ENCODE measurements around the gene S100A6.
"Not testable (repeated sequence)": the region's sequence is repeated elsewhere in the genome, so short reads cannot be mapped to it uniquely, and the experiment has no call there.

Gene S100A6

GRCh38 chr1:153520818-153521476 is 14.8 kb downstream of the S100A6 start:
- Histone ChIP-seq H3K9me3 (ENCODE audit: control insufficient read depth, low read length) (no peaks in the 10 kb centered on the region), H3K4me3 (ENCODE audit: low read depth, low read length) (no peak overlapping the region), H3K9ac (no peak overlapping the region), H3K4me2 (ENCODE audit: low read length) (no peak overlapping the region), H3K79me2 (no peaks in the 10 kb centered on the region), H2AFZ (no peak overlapping the region), H3K4me1 (no peaks in the 10 kb centered on the region), H3K27ac (no peak overlapping the region), H3K27me3 (ENCODE audit: control insufficient read depth, insufficient read depth, low read length) (no peaks in the 10 kb centered on the region), H3K36me3 (ENCODE audit: control insufficient read depth, insufficient read depth, low read length) (no peaks in the 10 kb centered on the region)
- no peak for TF ChIP-seq CTCF (IDR thresholded peaks at IDR 0.05)

- not testable (repeated sequence) for H3K27ac ChIP-seq; H3K36me3 ChIP-seq (ENCODE audit: control insufficient read depth, insufficient read depth, low read length); H3K9ac ChIP-seq; H3K79me2 ChIP-seq; H2AFZ ChIP-seq; H3K4me1 ChIP-seq; H3K9me3 ChIP-seq (ENCODE audit: control insufficient read depth, low read length); H3K27me3 ChIP-seq (ENCODE audit: control insufficient read depth, insufficient read depth, low read length); H3K4me2 ChIP-seq (ENCODE audit: low read length); H3K4me3 ChIP-seq (ENCODE audit: low read depth, low read length)
Observed at GRCh38 chr1:153520137-153520691, 15.6 kb downstream of the S100A6 start.

GRCh38 chr1:153519242-153519641 is 16.5 kb downstream of the S100A6 start:
- Histone ChIP-seq H3K4me3 (ENCODE audit: low read depth, low read length) (no peak overlapping the region), H3K79me2 (no peaks in the 10 kb centered on the region), H3K9ac (no peak overlapping the region), H3K4me2 (ENCODE audit: low read length) (no peak overlapping the region), H3K27ac (no peak overlapping the region), H3K9me3 (ENCODE audit: control insufficient read depth, low read length) (no peaks in the 10 kb centered on the region), H3K27me3 (ENCODE audit: control insufficient read depth, insufficient read depth, low read length) (no peaks in the 10 kb centered on the region), H3K36me3 (ENCODE audit: control insufficient read depth, insufficient read depth, low read length) (no peaks in the 10 kb centered on the region), H2AFZ (no peak overlapping the region), H3K4me1 (no peaks in the 10 kb centered on the region)
- no peak for TF ChIP-seq CTCF (IDR thresholded peaks at IDR 0.05)

- Histone ChIP-seq H3K4me1 (no peaks in the 10 kb centered on the region), H3K27me3 (ENCODE audit: control insufficient read depth, insufficient read depth, low read length) (no peaks in the 10 kb centered on the region), H3K4me2 (ENCODE audit: low read length) (no peak overlapping the region), H2AFZ (no peak overlapping the region), H3K36me3 (ENCODE audit: control insufficient read depth, insufficient read depth, low read length) (no peaks in the 10 kb centered on the region), H3K4me3 (ENCODE audit: low read depth, low read length) (no peak overlapping the region), H3K9ac (no peak overlapping the region), H3K79me2 (no peaks in the 10 kb centered on the region), H3K27ac (no peak overlapping the region), H3K9me3 (ENCODE audit: control insufficient read depth, low read length) (no peaks in the 10 kb centered on the region)
- TF ChIP-seq CTCF (IDR thresholded peaks at IDR 0.05): no peak
Observed at GRCh38 chr1:153515504-153516394, 20.0 kb downstream of the S100A6 start.

- Histone ChIP-seq H3K4me2 (ENCODE audit: low read length) (no peak overlapping the region), H3K27me3 (ENCODE audit: control insufficient read depth, insufficient read depth, low read length) (no peaks in the 10 kb centered on the region), H3K79me2 (no peaks in the 10 kb centered on the region), H2AFZ (no peak overlapping the region), H3K27ac (no peak overlapping the region), H3K9me3 (ENCODE audit: control insufficient read depth, low read length) (no peaks in the 10 kb centered on the region), H3K9ac (no peak overlapping the region), H3K4me3 (ENCODE audit: low read depth, low read length) (no peak overlapping the region), H3K36me3 (ENCODE audit: control insufficient read depth, insufficient read depth, low read length) (no peaks in the 10 kb centered on the region), H3K4me1 (no peaks in the 10 kb centered on the region)
- TF ChIP-seq CTCF (IDR thresholded peaks at IDR 0.05): no peak
Observed at GRCh38 chr1:153513666-153514065, 22.1 kb downstream of the S100A6 start.
